ENCODE measurements around the gene TMEM43.

- TF ChIP-seq, protein P1, sequence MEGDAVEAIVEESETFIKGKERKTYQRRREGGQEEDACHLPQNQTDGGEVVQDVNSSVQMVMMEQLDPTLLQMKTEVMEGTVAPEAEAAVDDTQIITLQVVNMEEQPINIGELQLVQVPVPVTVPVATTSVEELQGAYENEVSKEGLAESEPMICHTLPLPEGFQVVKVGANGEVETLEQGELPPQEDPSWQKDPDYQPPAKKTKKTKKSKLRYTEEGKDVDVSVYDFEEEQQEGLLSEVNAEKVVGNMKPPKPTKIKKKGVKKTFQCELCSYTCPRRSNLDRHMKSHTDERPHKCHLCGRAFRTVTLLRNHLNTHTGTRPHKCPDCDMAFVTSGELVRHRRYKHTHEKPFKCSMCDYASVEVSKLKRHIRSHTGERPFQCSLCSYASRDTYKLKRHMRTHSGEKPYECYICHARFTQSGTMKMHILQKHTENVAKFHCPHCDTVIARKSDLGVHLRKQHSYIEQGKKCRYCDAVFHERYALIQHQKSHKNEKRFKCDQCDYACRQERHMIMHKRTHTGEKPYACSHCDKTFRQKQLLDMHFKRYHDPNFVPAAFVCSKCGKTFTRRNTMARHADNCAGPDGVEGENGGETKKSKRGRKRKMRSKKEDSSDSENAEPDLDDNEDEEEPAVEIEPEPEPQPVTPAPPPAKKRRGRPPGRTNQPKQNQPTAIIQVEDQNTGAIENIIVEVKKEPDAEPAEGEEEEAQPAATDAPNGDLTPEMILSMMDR (IDR thresholded peaks at IDR 0.05; ENCODE audit: low read length) = no peak
- TF ChIP-seq EZH2 (IDR thresholded peaks at IDR 0.05; ENCODE audit: borderline replicate concordance, low read length) = no peak
Observed at GRCh38 chr3:14117468-14118399, 7.1 kb upstream of the TMEM43 start.

Measured in OCI-LY1 (cell line).